KBM-7 (cell line): ENCODE results near the gene CHST15.
A peak's percentile ranks its signal among the peaks of the same experiment; 100 is the strongest.

Experiments used
- DNase-seq: peaks from one replicate; pipeline ENCODE4 v3.0.0-alpha.2; 2015
- in situ Hi-C: fragments of 300-500 bp; cut with MboI; formaldehyde crosslinking; loops from 2 replicates; pipeline ENCODE4 v1.14.3; 2020; ENCODE audit warnings: low sequenced_read_pairs, low pct_unique_long_range_greater_than_20kb, mixed read lengths

CHST15 gene

DNA sequence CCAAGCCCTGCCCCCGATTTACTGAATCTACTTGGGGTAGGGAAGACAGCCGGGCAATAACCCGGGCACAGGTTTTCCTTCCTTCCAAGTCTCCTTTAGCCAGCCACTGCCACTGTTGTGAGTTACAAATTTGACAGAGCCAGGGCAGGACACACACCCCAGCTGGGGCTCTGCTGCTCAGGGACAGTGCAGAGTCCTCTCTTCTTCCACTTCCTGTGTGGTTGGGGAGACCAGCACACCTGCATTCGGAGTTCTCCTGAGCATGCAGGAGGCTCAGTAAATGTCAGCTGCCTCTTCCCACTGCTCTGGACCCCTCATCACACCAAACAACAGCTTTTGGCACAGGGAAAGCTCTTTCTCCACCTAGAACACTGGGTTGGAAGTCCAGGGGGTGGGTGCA, 21.3 kb downstream of the CHST15 start:
- DNase-seq, result no peak

DNA sequence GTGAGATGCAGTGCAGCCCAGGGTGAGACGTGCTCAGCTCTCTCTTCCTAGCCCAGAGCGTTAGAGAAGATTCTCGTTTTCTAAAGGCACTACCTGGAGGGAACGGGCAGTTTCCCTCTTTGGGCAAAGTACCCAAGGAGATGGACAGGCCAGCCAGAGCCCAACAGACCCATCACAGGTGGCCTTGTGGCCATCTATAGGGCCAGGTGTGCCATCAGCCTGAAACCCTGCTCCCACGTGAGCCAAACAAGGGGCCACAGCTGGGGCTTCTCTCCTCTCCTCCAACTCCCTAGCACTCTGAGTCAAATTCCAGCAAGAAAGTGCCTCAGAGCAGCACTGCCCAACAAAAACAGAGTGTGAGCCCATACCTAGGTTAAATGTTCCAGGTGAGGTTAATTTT, 22.3 kb downstream of the CHST15 start:
- in situ Hi-C loops, result no loop called here
- no peak for DNase-seq

More for the DNA sequence above, 21.3 kb downstream of the CHST15 start:
- in situ Hi-C loops, result no loop called here

DNA sequence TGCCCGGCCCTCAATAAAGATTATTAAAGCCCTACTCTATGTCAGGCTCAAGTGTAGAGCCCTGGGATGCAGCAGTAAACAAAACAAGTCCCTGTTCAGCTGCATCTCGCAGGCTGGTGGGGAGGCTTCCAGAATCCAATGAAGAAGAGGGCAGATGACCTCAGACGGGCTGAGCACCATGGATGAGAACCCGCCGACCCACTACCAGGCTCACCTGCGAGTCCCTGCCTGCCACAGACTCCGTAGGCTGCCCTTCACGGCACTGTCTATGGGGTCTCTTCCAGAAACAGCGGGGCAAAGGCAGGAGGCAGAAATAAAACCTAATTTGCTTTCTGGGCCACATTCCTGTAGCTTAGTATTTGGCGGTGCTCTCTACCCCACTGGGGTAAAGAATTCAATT, 22.7 kb downstream of the CHST15 start:
- no peak for DNase-seq
- in situ Hi-C loops, result no loop called here

DNA sequence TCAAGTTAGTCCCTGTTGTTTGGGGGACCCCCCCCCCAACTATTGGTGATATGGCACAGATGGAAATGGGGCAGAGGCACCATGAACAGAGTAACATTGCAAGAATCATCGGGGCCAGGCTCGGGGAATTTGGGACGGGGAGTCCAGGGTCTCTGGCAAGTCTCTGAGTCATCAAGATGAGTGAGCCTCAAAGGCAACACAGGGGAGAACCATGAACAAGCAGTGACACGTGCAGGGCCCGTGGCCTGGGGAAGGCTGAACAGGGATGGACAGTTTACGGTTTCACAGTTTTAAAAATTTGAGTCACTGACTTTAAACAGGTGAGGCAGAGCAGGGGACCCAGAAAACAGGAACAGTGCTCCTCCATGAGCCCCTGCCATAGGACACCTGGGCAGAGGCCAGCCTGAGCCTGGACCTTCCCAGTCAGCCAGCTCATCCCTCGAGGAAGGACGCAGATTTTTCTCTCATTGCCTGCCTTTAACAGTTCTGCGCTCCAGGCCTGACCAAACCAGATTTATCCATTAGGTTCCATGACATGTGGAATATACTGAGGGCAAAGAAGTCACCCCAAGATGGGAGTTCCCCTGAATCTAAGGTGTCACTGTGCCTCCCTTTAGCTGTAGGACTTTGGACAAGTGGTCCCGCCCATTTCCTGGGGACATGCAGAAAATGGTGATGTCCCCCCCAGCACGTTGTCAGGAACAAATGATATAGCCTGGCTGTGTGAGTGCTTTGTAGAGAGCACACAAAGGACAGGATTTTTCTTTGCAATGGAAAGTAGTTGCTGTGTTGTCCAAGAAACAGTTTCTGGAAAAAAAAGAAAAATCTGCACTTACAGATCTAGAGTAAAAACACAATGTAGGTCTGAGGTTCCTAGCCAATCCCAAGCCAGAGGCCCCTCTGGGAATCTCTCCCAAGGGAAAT, 23.8 kb downstream of the CHST15 start:
- in situ Hi-C loops, result no loop called here
- DNase-seq, result no peak

DNA sequence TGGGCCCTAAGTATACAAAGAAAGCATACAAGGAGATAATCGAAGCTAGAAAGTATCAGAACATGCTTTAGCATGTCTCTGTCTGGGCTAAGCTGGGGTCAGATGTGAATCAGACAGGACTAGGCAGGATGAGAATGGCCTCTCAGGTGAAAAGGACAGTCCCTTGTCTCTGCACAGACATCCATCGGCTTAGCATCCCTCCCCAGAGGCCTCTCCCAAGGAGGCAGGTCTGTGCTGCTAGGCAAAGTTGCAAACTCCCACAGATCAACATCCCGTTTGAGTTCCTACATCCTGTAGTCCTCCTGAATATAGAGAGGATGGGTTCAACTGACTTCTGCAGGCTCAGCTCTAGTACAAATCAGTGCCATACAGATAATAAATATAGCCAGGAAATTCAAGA, 24.5 kb downstream of the CHST15 start:
- in situ Hi-C loops, result no loop called here
- no peak for DNase-seq

DNA sequence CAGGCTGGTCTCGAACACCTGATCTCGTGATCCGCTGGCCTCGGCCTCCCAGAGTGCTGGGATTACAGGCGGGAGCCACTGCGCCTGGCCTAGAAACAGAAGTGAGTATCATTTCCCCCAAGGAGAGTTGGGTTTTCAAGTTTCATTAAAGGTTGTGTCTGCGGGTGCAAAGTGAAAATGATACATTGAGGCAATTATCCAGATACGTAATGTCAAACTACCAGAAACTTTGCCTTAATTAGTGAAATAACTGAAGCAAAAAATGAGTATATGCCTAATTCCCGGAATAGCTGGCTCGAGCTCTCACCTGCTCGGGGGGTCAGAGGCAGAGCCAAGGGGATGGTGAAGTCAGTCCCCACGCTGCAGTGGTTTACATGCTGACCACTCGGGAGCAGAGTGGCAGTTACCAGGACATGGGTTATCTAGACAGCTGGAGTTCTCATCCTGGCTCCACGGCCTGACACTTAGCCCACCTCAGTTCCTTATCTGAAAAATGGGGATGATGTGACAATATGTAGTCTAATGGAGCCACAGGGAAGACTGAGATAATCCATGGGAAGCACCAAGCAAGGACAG, 25.5 kb downstream of the CHST15 start:
- no peak for DNase-seq
- in situ Hi-C loops, result no loop called here

DNA sequence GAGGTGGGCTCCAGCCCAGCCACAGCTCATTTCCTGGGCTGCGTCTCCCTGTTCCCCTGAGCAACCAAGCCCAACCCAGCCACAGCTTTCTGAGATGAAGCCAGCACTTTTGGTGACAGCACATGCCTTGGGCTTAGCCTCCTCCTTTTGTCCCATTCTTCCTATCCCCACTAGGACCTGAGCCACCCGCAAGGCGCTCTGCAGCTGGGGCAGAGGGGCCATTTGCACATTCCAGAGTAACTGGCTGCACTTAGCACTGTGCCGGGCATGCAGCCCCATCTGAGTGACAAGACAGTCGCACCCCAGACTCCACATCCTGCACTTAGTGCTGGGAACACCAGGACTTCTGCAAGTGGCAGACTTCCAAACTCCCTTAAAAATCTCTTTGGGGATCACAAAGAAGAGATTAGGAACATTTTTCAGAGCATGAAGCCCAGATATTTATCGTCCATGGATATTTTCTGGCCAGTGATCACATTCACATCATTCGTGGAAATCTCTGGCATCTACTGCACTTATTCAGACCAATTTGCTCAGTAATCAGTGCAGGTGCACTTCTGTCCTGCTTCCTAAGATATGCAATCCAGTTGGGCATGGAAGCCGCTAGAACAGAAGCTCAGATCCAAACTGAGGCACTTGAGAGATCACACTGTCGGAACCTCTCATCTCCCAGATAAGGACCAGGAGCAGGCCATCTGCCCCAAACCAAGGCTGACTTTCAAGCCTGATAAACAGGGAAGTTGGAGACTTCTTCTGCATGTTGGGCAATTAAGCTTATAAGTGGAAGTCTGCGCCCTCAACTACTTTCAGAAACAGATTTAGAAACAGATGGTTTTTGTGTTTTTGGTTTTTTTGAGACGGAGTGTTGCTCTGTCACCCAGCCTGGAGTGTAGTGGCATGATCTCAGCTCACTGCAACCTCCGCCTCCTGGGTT, 26.4 kb downstream of the CHST15 start:
- peak; percentile 9 for DNase-seq

DNA sequence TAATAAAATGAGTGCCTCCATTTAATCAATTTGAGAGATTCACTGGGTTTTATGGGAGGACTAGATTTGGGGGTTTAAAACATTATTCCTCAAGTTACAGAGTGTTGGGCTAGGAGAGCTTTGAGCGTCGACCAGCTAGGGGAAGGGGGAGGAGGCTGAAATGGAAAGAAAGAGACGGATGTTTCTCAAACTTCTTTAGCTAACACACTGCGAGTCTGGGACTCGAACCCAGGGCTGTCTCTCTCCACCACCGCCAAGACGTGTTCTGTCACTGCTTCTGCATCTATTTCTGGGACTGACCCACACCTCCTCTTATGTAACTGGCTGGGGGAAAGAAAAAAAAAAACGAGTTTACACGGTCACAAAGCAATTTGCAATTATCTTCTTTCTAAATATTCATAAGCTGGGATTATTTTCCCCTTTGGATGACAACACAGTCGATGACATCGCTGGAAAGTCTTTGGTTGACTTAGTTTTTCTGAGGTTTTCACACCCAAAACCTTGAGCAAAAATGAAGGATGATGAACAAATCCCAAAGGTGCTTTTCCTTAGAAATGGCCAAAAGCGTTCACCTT, 27.2 kb downstream of the CHST15 start:
- in situ Hi-C loops, result no loop called here
- DNase-seq, result no peak

More for the DNA sequence above, 26.4 kb downstream of the CHST15 start:
- in situ Hi-C loops, result no loop called here

DNA sequence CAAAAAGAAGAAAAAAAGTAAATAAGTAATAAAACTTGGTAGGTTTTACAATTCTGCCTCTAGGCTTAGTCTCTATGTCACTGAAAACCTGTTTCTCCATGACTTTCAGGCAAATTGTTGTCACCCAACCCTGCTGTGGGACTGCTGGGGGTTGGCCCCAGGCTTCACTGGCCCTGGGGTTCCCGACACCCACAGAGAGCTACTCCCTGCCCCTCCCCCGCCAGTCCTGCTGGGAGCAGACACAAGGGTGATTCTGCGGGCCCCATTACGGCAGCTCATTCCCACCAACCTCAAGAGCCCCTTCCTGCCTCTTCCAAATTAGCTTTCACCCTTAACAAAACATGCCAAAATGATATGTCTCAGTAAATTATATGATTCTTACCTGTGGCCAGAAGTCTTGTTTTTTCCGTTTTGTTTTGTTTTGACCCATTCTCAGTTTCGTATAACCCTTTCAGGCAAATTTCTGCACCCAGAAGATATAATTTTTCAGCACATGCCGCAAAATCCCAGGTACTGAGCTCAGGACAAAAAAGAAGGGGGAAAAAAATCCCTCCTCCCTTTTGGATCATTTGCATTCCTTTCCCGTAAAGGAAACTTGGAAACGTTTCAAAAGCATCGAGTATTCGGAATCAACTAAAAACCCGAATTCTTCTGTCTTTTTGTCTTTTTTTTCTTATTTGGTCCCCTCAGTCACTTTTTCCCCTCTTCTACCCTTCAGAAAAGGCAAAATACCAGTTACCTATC, 27.8 kb downstream of the CHST15 start:
- no peak for DNase-seq
- in situ Hi-C loops, result no loop called here

DNA sequence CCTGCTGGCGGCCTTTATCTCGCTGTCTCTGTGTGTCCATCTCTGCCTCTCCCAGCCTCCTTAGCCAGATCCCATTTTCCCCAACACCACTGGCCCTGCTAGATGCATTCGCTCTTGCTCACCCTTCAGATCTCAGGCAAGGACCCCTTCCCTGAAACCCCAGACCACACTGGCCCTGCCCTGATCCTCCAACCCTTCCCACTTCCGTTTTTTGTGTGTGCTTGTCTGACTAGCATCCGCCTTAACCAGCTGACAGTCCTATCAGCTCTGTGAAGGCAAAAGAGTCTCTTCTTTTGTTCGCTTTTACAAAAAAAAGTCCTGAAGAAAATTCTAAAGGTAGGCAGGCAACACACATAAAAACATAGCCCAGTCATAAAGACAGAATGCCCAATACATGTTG, 28.7 kb downstream of the CHST15 start:
- DNase-seq, result peak; percentile 15
- in situ Hi-C loops, result no loop called here

DNA sequence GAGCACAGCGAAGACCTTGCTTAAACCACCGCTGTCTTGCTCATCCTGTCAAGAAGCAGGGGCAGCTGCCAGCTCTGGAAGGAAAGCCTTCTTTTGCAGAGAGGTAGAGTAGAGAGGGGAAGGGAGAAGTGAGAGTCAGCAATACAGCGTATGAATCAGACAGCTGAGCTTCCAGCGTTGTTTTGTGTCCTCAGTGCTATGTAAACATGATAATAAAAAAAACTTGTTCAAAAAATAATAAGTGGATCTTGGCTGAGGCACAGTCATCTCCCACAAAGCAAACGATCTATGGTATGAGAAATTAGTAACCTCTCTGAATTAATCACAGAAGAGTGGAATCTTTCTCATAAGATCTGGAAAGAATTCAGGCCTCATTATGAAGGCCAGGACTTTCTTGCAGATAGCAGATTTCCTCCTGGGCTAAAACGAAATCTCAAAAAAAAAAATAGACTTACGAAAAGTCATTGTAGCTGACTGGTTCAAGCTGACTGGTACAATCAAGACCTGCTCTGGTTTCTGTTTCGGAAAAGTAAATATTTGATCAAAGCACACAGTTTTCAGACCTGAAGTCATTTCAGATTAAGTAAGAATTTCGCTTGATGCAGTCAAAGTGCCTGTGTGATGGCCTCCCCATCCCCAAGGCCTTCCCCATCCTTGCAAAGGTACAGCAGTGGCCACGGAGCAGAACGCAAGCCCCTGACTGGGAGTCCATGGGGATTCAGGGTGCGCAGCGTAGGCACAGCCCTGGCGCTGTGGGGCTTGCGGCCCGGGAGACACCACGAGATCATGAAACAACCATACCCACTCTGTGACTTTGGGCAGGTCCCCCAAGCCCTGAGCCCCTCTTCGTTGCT, 29.4 kb downstream of the CHST15 start:
- in situ Hi-C loops, result no loop called here
- DNase-seq, result no peak

DNA sequence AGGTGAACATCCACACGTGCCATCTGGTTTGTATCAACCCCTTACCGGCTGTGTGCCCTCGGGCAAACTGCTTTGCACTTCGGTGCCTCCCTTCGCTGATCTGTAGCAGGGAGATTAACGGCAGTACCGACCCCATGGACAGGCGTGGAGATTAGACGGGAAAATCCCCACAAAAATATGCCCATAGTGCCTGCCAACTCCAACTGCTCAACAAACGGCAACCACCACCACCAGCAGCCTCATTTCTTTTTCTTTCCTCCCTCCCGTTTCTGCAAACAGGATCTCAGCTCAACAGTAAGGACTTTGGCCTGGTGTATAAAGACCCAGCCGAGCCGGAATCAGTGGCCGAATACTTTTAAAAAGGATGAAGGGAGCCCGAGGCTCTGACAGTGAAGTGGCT, 31.0 kb downstream of the CHST15 start:
- in situ Hi-C loops, result no loop called here
- no peak for DNase-seq

DNA sequence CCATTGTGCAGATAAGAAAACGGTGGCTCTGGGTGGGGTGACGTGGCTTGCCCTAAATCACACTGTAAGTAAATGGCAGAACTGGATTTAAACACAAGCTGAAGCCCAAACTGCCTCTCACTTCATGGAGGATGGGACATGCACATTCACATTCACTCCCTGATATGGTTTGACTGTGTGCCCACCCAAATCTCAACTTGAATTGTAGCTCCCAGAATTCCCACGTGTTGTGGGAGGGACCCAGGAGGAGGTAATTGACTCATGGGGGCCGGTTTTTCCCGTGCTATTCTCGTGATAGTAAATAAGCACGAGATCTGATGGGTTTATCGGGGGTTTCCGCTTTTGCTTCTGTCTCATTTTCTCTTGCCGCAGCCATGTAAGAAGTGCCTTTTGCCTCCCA, 32.4 kb downstream of the CHST15 start:
- in situ Hi-C loops, result no loop called here

DNA sequence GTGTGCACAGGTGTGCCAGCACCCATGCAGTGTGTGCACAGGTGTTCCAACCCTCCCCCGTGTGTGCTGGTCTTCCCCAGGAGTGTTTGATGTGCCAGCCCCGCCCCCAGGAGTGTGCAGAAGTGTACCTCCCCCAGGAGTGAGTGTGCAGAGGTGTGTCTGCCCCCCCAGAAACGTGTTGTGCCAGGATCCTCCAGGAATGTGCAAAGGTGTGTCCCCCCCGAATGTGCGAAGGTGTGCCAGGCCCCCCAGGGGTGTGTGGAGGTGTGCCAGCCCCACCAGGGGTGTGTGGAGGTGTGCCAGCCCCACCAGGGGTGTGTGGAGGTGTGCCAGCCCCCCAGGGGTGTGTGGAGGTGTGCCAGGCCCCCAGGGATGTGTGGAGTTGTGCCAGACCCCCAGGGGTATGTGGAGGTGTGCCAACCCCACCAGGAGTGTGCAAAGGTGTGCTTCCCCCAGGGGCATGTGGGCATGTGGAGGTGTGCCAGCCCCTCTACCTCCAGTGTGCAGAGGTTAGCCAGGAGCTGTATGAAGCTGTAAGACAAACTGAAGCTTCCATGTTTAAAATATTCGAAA, 33.2 kb downstream of the CHST15 start:
- in situ Hi-C loops, result no loop called here
- no peak for DNase-seq

More for the DNA sequence above, 32.4 kb downstream of the CHST15 start:
- DNase-seq, result no peak

DNA sequence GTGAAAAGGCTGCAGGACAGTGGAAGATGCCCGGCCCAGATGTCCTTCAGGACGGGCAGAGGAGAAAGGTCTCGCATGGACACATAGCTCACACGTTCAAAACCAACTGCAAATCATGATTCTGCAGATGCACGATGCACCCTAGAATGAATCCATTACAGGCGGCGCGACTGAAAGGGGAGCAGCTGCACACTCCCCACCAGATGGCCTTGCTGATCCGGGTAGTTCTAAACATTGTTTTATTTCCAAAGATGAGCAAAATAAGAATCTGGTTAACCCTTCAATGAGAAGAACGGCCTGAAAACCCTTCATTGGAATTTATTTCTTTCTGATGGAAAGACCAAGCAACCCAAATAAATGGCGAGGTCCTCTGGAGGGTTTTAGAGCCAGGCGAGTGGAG, 33.8 kb downstream of the CHST15 start:
- in situ Hi-C loops, result no loop called here
- DNase-seq, result no peak

DNA sequence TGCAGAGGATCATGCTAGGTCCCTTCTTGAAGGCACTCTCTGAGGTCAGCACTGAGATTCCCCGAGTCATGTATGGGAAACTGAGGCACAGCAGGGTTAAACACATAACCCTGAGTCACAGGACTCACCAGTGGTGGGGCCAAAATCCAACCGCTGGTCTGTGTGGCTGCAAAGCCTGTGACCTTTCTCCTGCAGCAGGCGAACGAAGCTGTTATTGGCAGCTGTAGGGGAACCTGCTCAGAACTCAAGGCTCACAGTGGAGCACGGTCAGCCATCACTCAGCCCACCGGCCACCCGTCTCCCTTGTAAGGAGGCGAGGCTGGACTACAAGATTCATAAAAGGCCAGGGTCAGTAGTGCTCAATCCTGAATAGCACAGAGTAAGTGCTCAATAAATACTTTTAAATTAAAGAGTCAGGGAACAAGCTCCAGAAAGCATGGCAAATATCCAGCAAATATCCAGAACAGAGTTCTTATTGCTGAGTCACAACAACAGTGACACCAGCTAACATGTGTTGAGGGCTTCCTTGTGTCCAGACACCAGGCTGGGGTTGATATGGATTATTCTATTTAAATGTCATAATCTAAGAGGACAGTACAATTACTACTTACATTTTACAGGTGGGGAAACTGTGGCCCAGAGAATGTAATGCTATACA, 34.9 kb downstream of the CHST15 start:
- in situ Hi-C loops, result no loop called here
- no peak for DNase-seq

DNA sequence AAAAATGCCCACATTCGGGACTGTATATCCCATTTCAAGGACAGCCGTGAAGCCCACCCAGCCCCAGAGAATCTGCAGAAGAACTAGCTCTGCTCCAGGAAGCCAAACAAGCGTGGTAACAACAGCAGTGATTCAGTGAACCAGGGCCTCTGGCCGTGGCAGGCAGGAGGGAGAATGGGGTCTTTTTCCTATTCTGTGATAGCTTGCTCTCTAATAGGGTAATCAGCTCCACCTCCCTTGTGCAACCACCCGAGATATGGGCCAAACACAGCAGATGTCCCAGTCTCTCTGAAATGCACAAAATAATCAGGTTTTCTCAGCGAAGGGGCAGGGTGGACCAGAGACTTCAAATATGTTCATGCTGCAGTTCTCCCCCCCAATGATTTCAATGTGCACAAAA, 35.8 kb downstream of the CHST15 start:
- in situ Hi-C loops, result no loop called here
- no peak for DNase-seq
